ENCODE data around the gene CHRDL1. TPM values are rescaled to one million over a fixed set of nuclear protein-coding genes. Genes with fewer than 3 reads are reported as not detected.

The CHRDL1 gene
- total and polyA plus RNA-seq, 9 donors, result 3.1 to 10.6 (median 4.8) TPM

DNA sequence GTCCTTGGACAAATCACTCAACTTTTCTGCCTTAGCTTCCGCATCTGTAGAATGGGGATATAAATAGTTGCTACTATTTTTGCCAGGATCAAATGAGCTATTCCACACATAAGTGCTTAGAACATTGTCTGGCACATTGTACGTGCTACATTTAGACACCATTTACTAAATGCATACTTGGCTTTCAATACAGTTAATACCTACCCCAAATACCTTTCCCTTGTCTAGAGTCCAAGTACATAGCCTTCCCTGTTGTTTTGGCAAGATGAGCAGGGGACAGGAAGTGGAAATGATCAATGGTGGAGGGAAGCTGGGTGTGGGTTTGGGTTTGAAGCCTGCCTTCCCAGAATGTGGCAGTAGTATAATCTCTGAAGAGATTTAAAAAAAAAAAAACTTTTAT, 82.0 kb downstream of the CHRDL1 start:
- Histone ChIP-seq H3K9me3 (replicated peaks; ENCODE audit: control insufficient read depth, low read depth, low read length) (no peaks in the 10 kb centered on the region), H3K4me1 (ENCODE audit: control insufficient read depth, insufficient read depth, low read length) (no peaks in the 10 kb centered on the region), H3K4me3 (ENCODE audit: low read length) (no peak overlapping the region), H3K36me3 (ENCODE audit: control insufficient read depth, insufficient read depth, low read length) (no peaks in the 10 kb centered on the region), H3K27ac (ENCODE audit: low read length) (no peak overlapping the region), H3K27me3 (ENCODE audit: control insufficient read depth, insufficient read depth, low read length) (peaks cover 6% of the 10 kb centered on the region)
- DNase-seq, result no peak
- WGBS (ENCODE audit: insufficient coverage), result no CpG with 5 or more reads among the region's 2 CpGs

DNA sequence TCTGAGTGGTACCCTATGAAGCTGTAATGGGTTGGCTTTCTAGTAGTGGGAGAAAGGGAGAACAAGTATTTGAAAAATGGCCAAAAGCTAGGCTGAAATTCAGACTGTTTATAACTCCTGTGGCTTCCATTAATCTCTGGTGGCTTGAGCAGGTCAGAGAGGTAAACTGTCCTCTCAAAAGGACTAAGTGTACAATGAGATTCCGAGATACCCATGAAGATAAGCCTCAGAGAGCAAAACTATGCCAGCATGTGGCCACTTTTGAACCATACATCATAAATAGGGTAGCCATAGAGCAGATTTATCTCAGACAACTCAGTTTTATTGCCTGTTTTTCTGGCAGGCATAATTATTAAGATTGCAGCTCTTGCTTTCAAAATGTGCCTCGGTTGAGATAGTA, 89.2 kb downstream of the CHRDL1 start:
- no peaks in the 10 kb centered on the region for H3K27me3 ChIP-seq (ENCODE audit: control insufficient read depth, insufficient read depth, low read length)
- no peaks in the 10 kb centered on the region for H3K9me3 ChIP-seq (replicated peaks; ENCODE audit: control insufficient read depth, low read depth, low read length)
- no peak for DNase-seq
- H3K4me3 ChIP-seq (ENCODE audit: low read length), result no peak overlapping the region
- no peaks in the 10 kb centered on the region for H3K4me1 ChIP-seq (ENCODE audit: control insufficient read depth, insufficient read depth, low read length)
- no peak overlapping the region for H3K27ac ChIP-seq (ENCODE audit: low read length)
- no peaks in the 10 kb centered on the region for H3K36me3 ChIP-seq (ENCODE audit: control insufficient read depth, insufficient read depth, low read length)
- 57% methylated on average over 1 of the region's 2 CpGs for WGBS (ENCODE audit: insufficient coverage)

DNA sequence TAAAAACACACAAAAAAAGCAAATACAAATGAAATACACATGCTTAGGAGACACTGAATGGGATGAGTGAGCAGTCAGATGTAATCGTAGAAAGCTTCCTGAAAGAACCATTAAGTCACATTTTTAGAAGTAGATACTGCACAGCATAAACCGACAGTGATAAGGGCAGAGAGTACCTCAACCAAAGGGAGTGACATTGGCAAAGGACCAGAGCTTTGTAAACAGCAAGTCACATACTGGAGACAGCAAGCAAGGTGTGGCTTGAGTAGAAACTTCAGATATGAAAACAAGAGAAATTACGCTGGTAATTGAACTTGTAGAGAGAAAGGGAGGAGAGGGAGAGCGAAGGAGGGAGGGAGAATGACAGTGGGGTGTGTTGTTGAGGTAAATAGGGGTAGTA, 92.0 kb downstream of the CHRDL1 start:
- DNase-seq, result no peak
- Histone ChIP-seq H3K27me3 (ENCODE audit: control insufficient read depth, insufficient read depth, low read length) (no peaks in the 10 kb centered on the region), H3K4me3 (ENCODE audit: low read length) (no peak overlapping the region), H3K27ac (ENCODE audit: low read length) (no peak overlapping the region), H3K36me3 (ENCODE audit: control insufficient read depth, insufficient read depth, low read length) (no peaks in the 10 kb centered on the region), H3K9me3 (replicated peaks; ENCODE audit: control insufficient read depth, low read depth, low read length) (no peaks in the 10 kb centered on the region), H3K4me1 (ENCODE audit: control insufficient read depth, insufficient read depth, low read length) (no peaks in the 10 kb centered on the region)
- WGBS (ENCODE audit: insufficient coverage), result 80% methylated on average over 4 of the region's 4 CpGs

DNA sequence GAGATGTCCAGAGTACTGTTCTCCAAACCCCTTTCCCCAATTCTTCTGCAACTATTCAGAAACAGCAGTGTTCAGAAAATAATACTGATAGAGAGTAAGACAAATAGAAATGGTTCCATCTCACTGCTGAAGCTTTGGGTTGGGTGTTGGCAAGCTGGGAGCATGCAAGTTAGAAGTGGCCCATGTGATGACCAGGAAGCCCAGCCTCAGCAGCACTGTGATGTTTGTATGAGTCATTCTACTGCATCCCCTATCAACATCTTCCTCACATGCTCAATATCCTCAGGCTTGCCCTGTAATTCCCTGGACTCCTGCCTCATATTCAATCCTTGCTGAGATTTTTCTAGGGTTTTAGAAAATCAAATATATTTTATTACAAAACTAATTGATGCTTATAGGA, 96.5 kb downstream of the CHRDL1 start:
- DNase-seq, result no peak
- Histone ChIP-seq H3K36me3 (ENCODE audit: control insufficient read depth, insufficient read depth, low read length) (no peaks in the 10 kb centered on the region), H3K27ac (ENCODE audit: low read length) (no peak overlapping the region)

DNA sequence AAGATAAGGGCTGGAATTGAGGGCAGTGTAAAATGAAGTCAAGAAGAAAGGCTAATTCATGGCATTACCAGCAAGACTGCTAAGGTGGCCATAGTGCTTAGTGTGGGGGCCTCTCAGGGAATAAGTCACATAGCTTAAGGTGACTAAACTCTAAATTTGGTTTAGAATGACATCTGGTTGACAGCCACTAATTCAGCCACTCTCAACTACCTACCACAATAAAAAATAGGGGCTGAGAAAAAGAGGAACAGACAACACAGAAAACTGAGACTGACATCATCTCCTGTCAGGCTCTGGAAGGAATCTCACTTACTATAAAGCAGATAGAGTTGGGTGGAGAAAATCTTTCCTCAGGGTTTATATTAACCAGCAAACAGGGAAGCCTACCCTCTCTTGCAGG, 96.9 kb downstream of the CHRDL1 start:
- Histone ChIP-seq H3K4me1 (ENCODE audit: control insufficient read depth, insufficient read depth, low read length) (no peaks in the 10 kb centered on the region), H3K36me3 (ENCODE audit: control insufficient read depth, insufficient read depth, low read length) (no peaks in the 10 kb centered on the region), H3K27ac (ENCODE audit: low read length) (no peak overlapping the region), H3K27me3 (ENCODE audit: control insufficient read depth, insufficient read depth, low read length) (peaks cover 5% of the 10 kb centered on the region), H3K9me3 (replicated peaks; ENCODE audit: control insufficient read depth, low read depth, low read length) (no peaks in the 10 kb centered on the region), H3K4me3 (ENCODE audit: low read length) (no peak overlapping the region)
- DNase-seq, result no peak

More for the DNA sequence above, 96.5 kb downstream of the CHRDL1 start:
- H3K4me1 ChIP-seq (ENCODE audit: control insufficient read depth, insufficient read depth, low read length), result no peaks in the 10 kb centered on the region
- peaks cover 3% of the 10 kb centered on the region for H3K27me3 ChIP-seq (ENCODE audit: control insufficient read depth, insufficient read depth, low read length)
- H3K4me3 ChIP-seq (ENCODE audit: low read length), result no peak overlapping the region
- H3K9me3 ChIP-seq (replicated peaks; ENCODE audit: control insufficient read depth, low read depth, low read length), result no peaks in the 10 kb centered on the region

DNA sequence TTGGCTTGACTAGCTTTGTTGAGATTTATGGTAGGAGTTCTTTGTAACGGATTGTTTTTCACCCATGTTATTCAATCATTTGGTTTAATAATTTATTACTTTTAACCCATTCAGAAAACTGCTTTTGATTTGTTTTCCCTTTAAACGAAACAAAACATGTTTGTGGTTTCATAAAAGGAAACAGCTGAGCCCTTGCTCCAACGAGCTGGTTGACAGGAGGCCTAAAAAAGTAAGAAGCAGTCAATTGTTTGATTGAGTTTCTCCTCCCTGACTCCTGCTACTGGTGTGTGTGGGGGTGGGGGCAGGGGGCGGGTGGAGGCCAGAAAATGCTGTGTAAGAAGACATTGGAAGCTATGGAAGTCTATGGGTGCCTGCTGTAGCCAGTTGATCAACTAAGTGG, 102.8 kb downstream of the CHRDL1 start:
- H3K27me3 ChIP-seq (ENCODE audit: control insufficient read depth, insufficient read depth, low read length), result peaks cover 6% of the 10 kb centered on the region
- H3K36me3 ChIP-seq (ENCODE audit: control insufficient read depth, insufficient read depth, low read length), result no peaks in the 10 kb centered on the region
- 20% methylated on average over 1 of the region's 4 CpGs for WGBS (ENCODE audit: insufficient coverage)
- no peak for DNase-seq
- no peaks in the 10 kb centered on the region for H3K4me1 ChIP-seq (ENCODE audit: control insufficient read depth, insufficient read depth, low read length)
- H3K27ac ChIP-seq (ENCODE audit: low read length), result no peak overlapping the region
- H3K9me3 ChIP-seq (replicated peaks; ENCODE audit: control insufficient read depth, low read depth, low read length), result no peaks in the 10 kb centered on the region
- H3K4me3 ChIP-seq (ENCODE audit: low read length), result no peak overlapping the region

DNA sequence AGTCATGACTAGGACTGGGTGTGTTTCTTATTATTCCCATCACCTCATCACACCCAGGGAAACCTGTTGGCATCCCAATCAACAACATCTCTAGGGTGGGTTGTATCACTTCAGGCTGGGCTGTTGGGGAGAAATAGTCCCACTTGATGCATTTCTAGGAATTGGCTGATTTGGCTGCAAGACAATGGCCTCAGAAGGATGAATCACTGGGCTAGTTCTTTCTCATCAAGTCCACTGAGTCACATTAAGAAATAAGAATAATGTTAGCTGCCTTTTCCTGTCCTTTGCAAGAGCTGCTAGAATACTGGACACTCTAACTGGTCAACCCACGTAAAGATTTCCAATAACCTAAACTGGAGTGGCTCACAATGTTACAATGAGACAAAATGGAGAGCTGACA, 104.2 kb downstream of the CHRDL1 start:
- no peaks in the 10 kb centered on the region for H3K9me3 ChIP-seq (replicated peaks; ENCODE audit: control insufficient read depth, low read depth, low read length)
- H3K36me3 ChIP-seq (ENCODE audit: control insufficient read depth, insufficient read depth, low read length), result no peaks in the 10 kb centered on the region
- peaks cover 6% of the 10 kb centered on the region for H3K27me3 ChIP-seq (ENCODE audit: control insufficient read depth, insufficient read depth, low read length)
- 64% methylated on average over 1 of the region's 1 CpG for WGBS (ENCODE audit: insufficient coverage)
- no peak for DNase-seq
- no peak overlapping the region for H3K4me3 ChIP-seq (ENCODE audit: low read length)
- H3K4me1 ChIP-seq (ENCODE audit: control insufficient read depth, insufficient read depth, low read length), result no peaks in the 10 kb centered on the region
- H3K27ac ChIP-seq (ENCODE audit: low read length), result no peak overlapping the region

DNA sequence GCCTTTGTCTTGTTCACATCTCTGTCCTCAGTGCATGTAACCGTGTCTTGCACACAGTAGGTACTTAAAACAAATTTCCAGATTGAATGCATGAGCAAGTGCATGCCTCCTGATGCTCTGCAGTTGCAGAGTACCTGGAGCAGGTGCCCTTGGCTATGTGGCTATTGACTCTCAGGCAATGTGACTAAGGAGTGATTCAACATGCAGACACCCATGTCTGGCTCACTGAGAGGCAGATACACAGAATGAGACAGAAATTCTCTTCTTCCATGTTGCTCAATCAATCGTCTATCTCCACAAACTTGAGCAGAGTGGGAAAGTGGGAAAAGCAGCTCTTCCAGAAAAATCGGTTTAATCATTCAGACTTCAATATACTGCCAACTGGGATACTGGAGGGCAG, 111.0 kb downstream of the CHRDL1 start:
- Histone ChIP-seq H3K9me3 (replicated peaks; ENCODE audit: control insufficient read depth, low read depth, low read length) (no peaks in the 10 kb centered on the region), H3K4me1 (ENCODE audit: control insufficient read depth, insufficient read depth, low read length) (no peaks in the 10 kb centered on the region), H3K27ac (ENCODE audit: low read length) (no peak overlapping the region), H3K4me3 (ENCODE audit: low read length) (no peak overlapping the region), H3K36me3 (ENCODE audit: control insufficient read depth, insufficient read depth, low read length) (no peaks in the 10 kb centered on the region), H3K27me3 (ENCODE audit: control insufficient read depth, insufficient read depth, low read length) (peaks cover 12% of the 10 kb centered on the region)
- DNase-seq, result no peak
- WGBS (ENCODE audit: insufficient coverage), result 45% methylated on average over 1 of the region's 3 CpGs

DNA sequence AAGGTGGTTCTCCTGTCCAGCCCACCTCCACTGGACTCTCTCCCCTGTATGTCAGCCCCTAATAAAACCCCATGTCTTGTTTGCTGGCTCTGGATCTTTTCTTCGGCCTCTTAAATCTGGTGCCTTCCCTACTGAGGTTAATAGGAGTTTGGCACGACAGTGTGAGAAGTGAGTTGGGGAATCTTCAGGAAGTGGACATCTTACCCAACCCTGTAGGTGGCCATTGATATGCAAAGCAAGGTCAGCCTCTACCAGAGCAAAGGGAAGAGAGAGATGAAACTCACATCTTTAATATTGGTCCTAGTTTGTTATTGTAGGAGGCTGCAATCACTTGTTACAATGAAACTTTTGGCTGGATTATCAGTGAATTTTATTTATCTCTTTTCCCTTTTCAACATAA, 111.7 kb downstream of the CHRDL1 start:
- no peaks in the 10 kb centered on the region for H3K4me1 ChIP-seq (ENCODE audit: control insufficient read depth, insufficient read depth, low read length)
- DNase-seq, result no peak
- WGBS (ENCODE audit: insufficient coverage), result 50% methylated on average over 1 of the region's 2 CpGs
- no peak overlapping the region for H3K4me3 ChIP-seq (ENCODE audit: low read length)
- H3K36me3 ChIP-seq (ENCODE audit: control insufficient read depth, insufficient read depth, low read length), result no peaks in the 10 kb centered on the region
- no peak overlapping the region for H3K27ac ChIP-seq (ENCODE audit: low read length)
- H3K9me3 ChIP-seq (replicated peaks; ENCODE audit: control insufficient read depth, low read depth, low read length), result no peaks in the 10 kb centered on the region
- peaks cover 17% of the 10 kb centered on the region for H3K27me3 ChIP-seq (ENCODE audit: control insufficient read depth, insufficient read depth, low read length)

DNA sequence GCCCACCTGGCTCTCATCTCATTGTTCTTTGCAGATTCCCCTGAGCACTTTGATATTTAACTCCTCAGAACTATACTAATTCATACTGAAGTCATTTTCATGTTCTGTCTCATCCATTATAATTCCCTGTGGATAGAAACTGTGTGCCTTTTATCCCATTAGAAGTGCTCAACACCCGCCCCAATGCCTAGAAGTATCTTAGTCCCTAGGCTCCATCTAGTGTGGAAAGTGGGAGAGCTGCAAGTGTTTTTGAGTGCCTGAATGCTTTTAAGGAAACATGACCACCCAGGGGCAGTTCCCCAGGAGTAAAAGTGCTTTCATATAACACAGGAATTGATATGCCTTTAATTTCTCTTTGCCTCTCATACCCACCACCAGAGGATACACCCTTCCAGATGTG, 117.0 kb downstream of the CHRDL1 start:
- H3K36me3 ChIP-seq (ENCODE audit: control insufficient read depth, insufficient read depth, low read length), result no peaks in the 10 kb centered on the region
- no peak overlapping the region for H3K27ac ChIP-seq (ENCODE audit: low read length)
- WGBS (ENCODE audit: insufficient coverage), result no CpG with 5 or more reads among the region's 1 CpG
- H3K9me3 ChIP-seq (replicated peaks; ENCODE audit: control insufficient read depth, low read depth, low read length), result no peaks in the 10 kb centered on the region
- no peak overlapping the region for H3K4me3 ChIP-seq (ENCODE audit: low read length)
- peaks cover 12% of the 10 kb centered on the region for H3K27me3 ChIP-seq (ENCODE audit: control insufficient read depth, insufficient read depth, low read length)
- DNase-seq, result no peak
- H3K4me1 ChIP-seq (ENCODE audit: control insufficient read depth, insufficient read depth, low read length), result no peaks in the 10 kb centered on the region

DNA sequence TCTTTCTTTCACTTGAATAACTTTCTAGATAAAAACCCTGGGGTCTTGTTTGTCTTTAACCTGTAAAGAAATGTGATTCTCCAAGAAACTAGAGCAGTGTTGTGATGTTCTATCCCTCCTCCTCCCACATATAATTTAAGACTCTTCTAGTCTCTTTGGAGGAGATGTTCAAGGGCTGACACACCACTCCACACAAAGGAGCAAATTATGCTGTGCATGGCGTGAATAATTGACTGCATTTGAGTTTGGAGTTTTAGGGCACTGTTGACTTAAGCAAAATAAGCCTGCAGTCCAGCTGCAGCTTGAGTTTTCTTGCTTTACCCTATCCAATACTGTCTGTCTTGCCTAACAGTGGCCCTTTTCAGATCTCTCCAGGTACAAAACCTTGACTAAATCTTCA, 119.7 kb downstream of the CHRDL1 start:
- Histone ChIP-seq H3K4me3 (ENCODE audit: low read length) (no peak overlapping the region), H3K27ac (ENCODE audit: low read length) (no peak overlapping the region), H3K36me3 (ENCODE audit: control insufficient read depth, insufficient read depth, low read length) (no peaks in the 10 kb centered on the region), H3K9me3 (replicated peaks; ENCODE audit: control insufficient read depth, low read depth, low read length) (no peaks in the 10 kb centered on the region), H3K4me1 (ENCODE audit: control insufficient read depth, insufficient read depth, low read length) (no peaks in the 10 kb centered on the region), H3K27me3 (ENCODE audit: control insufficient read depth, insufficient read depth, low read length) (peaks cover 10% of the 10 kb centered on the region)
- no peak for DNase-seq
- WGBS (ENCODE audit: insufficient coverage), result no CpG with 5 or more reads among the region's 1 CpG

All from muscle of leg (tissue), 11 donors.